Osteoblast (primary cell): Measurements from ENCODE around the gene GPR155. TPM values are rescaled to one million over a fixed set of nuclear protein-coding genes. Genes with fewer than 3 reads are reported as not detected.
A peak's percentile ranks its signal among the peaks of the same experiment; 100 is the strongest.
"Not testable (repeated sequence)": the region's sequence is repeated elsewhere in the genome, so short reads cannot be mapped to it uniquely, and the experiment has no call there.

ENCODE experiments used
- DNase-seq: peaks from one replicate; pipeline ENCODE4 v3.0.0; 2011; ENCODE audit warnings: low spot score, mixed read lengths; ENCODE audit not compliant: insufficient read length; ENCODE audit errors: missing footprints
- H2AFZ ChIP-seq: 2 replicates; pipeline ENCODE4 v1.6.0; 2011; ENCODE audit warnings: mild to moderate bottlenecking, low read length
- H3K27ac ChIP-seq: 2 replicates; pipeline ENCODE4 v1.5.1; 2011; ENCODE audit warnings: mild to moderate bottlenecking, low read depth, low read length, moderate library complexity
- H3K27me3 ChIP-seq: 2 replicates; pipeline ENCODE4 v1.6.0; 2012; ENCODE audit warnings: mild to moderate bottlenecking, control low read depth, inconsistent platforms, low read length, moderate library complexity; ENCODE audit not compliant: insufficient read depth
- H3K36me3 ChIP-seq: 2 replicates; pipeline ENCODE4 v1.5.1; 2011; ENCODE audit warnings: mild to moderate bottlenecking, low read length, control low read depth, moderate library complexity; ENCODE audit not compliant: insufficient read depth
- H3K4me1 ChIP-seq: 2 replicates; pipeline ENCODE4 v1.5.1; 2011; ENCODE audit warnings: mild to moderate bottlenecking, low read length, control low read depth, moderate library complexity; ENCODE audit not compliant: insufficient read depth
- H3K4me2 ChIP-seq: 2 replicates; pipeline ENCODE4 v1.6.0; 2011; ENCODE audit warnings: mild to moderate bottlenecking, low read length; ENCODE audit not compliant: insufficient read depth
- H3K4me3 ChIP-seq: fragments of 200-600 bp; sonication (generic); 3 replicates; pipeline ENCODE4 v1.5.1; 2012; ENCODE audit warnings: mild to moderate bottlenecking, low read length, inconsistent platforms; ENCODE audit not compliant: insufficient read depth
- H3K79me2 ChIP-seq: 2 replicates; pipeline ENCODE4 v1.6.0; 2012; ENCODE audit warnings: mild to moderate bottlenecking, low read length, control low read depth, inconsistent platforms; ENCODE audit not compliant: insufficient read depth
- H3K9me3 ChIP-seq: 2 replicates; pipeline ENCODE4 v1.5.1; 2011; ENCODE audit warnings: low read depth, low read length, control low read depth
- H4K20me1 ChIP-seq: 2 replicates; pipeline ENCODE4 v1.6.0; 2012; ENCODE audit warnings: mild to moderate bottlenecking, low read length, control low read depth; ENCODE audit not compliant: insufficient read depth
- CTCF ChIP-seq: IDR thresholded peaks from 2 replicates; pipeline ENCODE4 v1.5.1; 2011; ENCODE audit warnings: mild to moderate bottlenecking, low read depth, low read length, moderate library complexity; ENCODE audit errors: extremely low read depth
- total RNA-seq: library from RNA; depleted of rRNA; stranded (reverse); fragments of >200 nt; gene quantifications from 2 replicates; pipeline ENCODE4 v1.2.3, GENCODE V29; 2012

Gene GPR155
- total RNA-seq, 1 donor: 4.3 TPM

- Histone ChIP-seq H3K9me3 (no peaks in the 10 kb centered on the region), H3K27me3 (no peaks in the 10 kb centered on the region), H3K4me1 (peaks cover 6% of the 10 kb centered on the region), H3K4me3 (peak overlapping the region; percentile 88), H2AFZ (peak overlapping the region; percentile 98), H3K27ac (no peak overlapping the region), H4K20me1 (no peaks in the 10 kb centered on the region), H3K36me3 (no peaks in the 10 kb centered on the region), H3K79me2 (no peaks in the 10 kb centered on the region), H3K4me2 (peak overlapping the region; percentile 91)
- DNase-seq: peak; percentile 82
- TF ChIP-seq CTCF: no peak
Observed at GRCh38 chr2:174485788-174486562, 854 bp downstream of the GPR155 start.

GRCh38 chr2:174485045-174485444, 1.8 kb downstream of the GPR155 start:
- not testable (repeated sequence) for H3K36me3 ChIP-seq, H3K4me1 ChIP-seq, H3K9me3 ChIP-seq, H3K27me3 ChIP-seq, DNase-seq, H3K4me3 ChIP-seq, H3K79me2 ChIP-seq, H3K4me2 ChIP-seq, H3K27ac ChIP-seq, H4K20me1 ChIP-seq, H2AFZ ChIP-seq

- no peak overlapping the region for H3K4me2 ChIP-seq
Observed at GRCh38 chr2:174484573-174484972, 2.3 kb downstream of the GPR155 start.

GRCh38 chr2:174482854-174483253, 4.0 kb downstream of the GPR155 start:
- Histone ChIP-seq H3K36me3 (no peaks in the 10 kb centered on the region), H3K27me3 (no peaks in the 10 kb centered on the region), H3K4me2 (no peak overlapping the region), H2AFZ (no peak overlapping the region), H3K27ac (no peak overlapping the region), H3K4me3 (no peak overlapping the region), H3K79me2 (no peaks in the 10 kb centered on the region), H3K4me1 (peaks cover 6% of the 10 kb centered on the region), H3K9me3 (no peaks in the 10 kb centered on the region), H4K20me1 (no peaks in the 10 kb centered on the region)
- no peak for TF ChIP-seq CTCF
- DNase-seq: peak; percentile 46

More at GRCh38 chr2:174484573-174484972, 2.3 kb downstream of the GPR155 start:
- no peak overlapping the region for H3K4me3 ChIP-seq
- H3K79me2 ChIP-seq: no peaks in the 10 kb centered on the region
- H3K9me3 ChIP-seq: no peaks in the 10 kb centered on the region
- no peaks in the 10 kb centered on the region for H4K20me1 ChIP-seq
- DNase-seq: no peak
- no peaks in the 10 kb centered on the region for H3K27me3 ChIP-seq
- H3K4me1 ChIP-seq: peaks cover 6% of the 10 kb centered on the region
- no peak overlapping the region for H3K27ac ChIP-seq
- no peak for TF ChIP-seq CTCF
- H2AFZ ChIP-seq: no peak overlapping the region
- no peaks in the 10 kb centered on the region for H3K36me3 ChIP-seq
